Middle frontal gyrus (tissue), 1 donor: Measurements from ENCODE around the gene PIH1D1.
"Not testable (repeated sequence)": the region's sequence is repeated elsewhere in the genome, so short reads cannot be mapped to it uniquely, and the experiment has no call there.

ENCODE experiments used
- DNase-seq: peaks from one replicate; pipeline ENCODE4 v3.0.0-alpha.2; 2015; ENCODE audit warnings: low spot score; ENCODE audit errors: extremely low spot score

PIH1D1 gene

GRCh38 chr19:49456326-49456725 lies 4.7 kb upstream of the PIH1D1 start:
- no peak for DNase-seq

- DNase-seq = no peak
Observed at GRCh38 chr19:49455773-49456172, 4.2 kb upstream of the PIH1D1 start.

- no peak for DNase-seq
Observed at GRCh38 chr19:49453757-49454240, 2.2 kb upstream of the PIH1D1 start.

- DNase-seq = peak; percentile 97
Observed at GRCh38 chr19:49453013-49453756, 1.6 kb upstream of the PIH1D1 start, which contains the start of gene ALDH16A1. Gene ALDH16A1, plus strand, starts transcription at chr19:49453225. Its CDS starts 107 bp downstream, at chr19:49453332.

GRCh38 chr19:49450405-49450804 lies 1.2 kb downstream of the PIH1D1 start:
- no peak for DNase-seq

GRCh38 chr19:49448432-49448786 lies 3.2 kb downstream of the PIH1D1 start:
- no peak for DNase-seq

GRCh38 chr19:49447485-49448431 lies 3.9 kb downstream of the PIH1D1 start:
- no peak for DNase-seq

- no peak for DNase-seq
Observed at GRCh38 chr19:49445997-49446396, 5.6 kb downstream of the PIH1D1 start.

GRCh38 chr19:49444100-49444700 lies 7.4 kb downstream of the PIH1D1 start:
- DNase-seq = not testable (repeated sequence)

- peak; percentile 88 for DNase-seq
Observed at GRCh38 chr19:49443366-49444099, 8.1 kb downstream of the PIH1D1 start.

GRCh38 chr19:49442771-49443365 lies 8.7 kb downstream of the PIH1D1 start:
- no peak for DNase-seq

GRCh38 chr19:49442354-49442753 lies 9.3 kb downstream of the PIH1D1 start:
- DNase-seq = no peak

GRCh38 chr19:49441960-49442350 lies 9.7 kb downstream of the PIH1D1 start:
- DNase-seq = no peak

- DNase-seq = no peak
Observed at GRCh38 chr19:49441210-49441959, 10.2 kb downstream of the PIH1D1 start, which contains the start of gene SLC17A7. Gene SLC17A7, minus strand, starts transcription at chr19:49441527. Its CDS starts 148 bp downstream, at chr19:49441379.

- no peak for DNase-seq
Observed at GRCh38 chr19:49440439-49441209, 11.0 kb downstream of the PIH1D1 start.

GRCh38 chr19:49439836-49440235 lies 11.8 kb downstream of the PIH1D1 start:
- DNase-seq = no peak

GRCh38 chr19:49438261-49438660 lies 13.4 kb downstream of the PIH1D1 start:
- no peak for DNase-seq

- DNase-seq = no peak
Observed at GRCh38 chr19:49437231-49437630, 14.4 kb downstream of the PIH1D1 start.
